Activated CD4-positive, alpha-beta T cell treated with anti-CD3 and anti-CD28 coated beads for 1 hour (primary cell): ENCODE data around the gene CEP120.
"Not testable (repeated sequence)": the region's sequence is repeated elsewhere in the genome, so short reads cannot be mapped to it uniquely, and the experiment has no call there.

Experiments used
- DNase-seq: peaks from one replicate; pipeline ENCODE4 v3.0.0-alpha.2; 2020

The CEP120 gene

GRCh38 chr5:123371575-123372179, 51.5 kb downstream of the CEP120 start:
- no peak for DNase-seq

DNA sequence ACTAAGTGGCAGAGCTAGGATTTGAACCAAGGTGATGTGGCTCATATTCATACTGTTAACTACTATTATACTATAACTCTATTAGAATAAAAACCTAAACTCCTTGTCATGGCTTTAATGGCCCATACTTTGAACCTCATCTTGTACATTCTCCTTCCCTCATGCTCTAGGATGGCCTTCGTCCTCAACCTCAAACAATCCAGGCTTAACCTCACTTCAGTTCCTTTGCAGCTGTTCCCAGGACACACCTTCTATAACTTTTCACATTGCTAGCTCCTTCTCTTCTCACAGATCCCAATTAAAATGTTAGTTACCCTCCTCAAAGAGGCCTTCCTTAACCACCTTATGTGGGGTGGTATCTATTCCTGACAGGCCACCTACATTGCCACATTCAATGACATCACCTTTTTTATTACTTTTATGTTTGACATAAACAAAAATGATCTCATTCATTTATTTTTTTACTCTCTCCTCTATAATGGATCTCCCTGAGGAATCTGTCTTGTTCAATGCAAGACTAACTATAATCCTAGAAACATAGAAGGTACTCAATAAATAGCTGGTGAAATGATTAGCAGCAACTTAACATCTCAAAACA, 53.7 kb downstream of the CEP120 start:
- no peak for DNase-seq

DNA sequence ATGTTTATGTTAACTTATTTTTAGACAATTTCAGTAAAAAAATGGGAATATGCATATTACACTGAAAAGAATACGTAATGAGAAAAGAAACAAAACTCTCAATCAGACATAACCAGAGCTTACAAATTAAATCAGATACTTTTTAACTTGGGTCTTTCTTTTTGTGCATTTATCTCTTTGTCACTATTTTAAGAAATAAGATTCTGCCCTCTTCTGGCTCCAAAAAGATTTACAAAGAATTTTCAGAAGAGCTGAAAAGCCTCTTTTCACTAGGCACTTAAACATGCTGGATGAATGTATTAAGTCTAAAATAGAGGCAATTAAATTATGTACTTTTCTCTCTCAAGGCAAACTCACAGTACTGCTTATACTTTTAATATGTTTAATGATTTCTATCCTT, 55.5 kb downstream of the CEP120 start:
- no peak for DNase-seq

GRCh38 chr5:123365156-123365555, 58.0 kb downstream of the CEP120 start:
- DNase-seq: no peak

- DNase-seq: no peak
Observed at GRCh38 chr5:123364441-123365155, 58.6 kb downstream of the CEP120 start.

DNA sequence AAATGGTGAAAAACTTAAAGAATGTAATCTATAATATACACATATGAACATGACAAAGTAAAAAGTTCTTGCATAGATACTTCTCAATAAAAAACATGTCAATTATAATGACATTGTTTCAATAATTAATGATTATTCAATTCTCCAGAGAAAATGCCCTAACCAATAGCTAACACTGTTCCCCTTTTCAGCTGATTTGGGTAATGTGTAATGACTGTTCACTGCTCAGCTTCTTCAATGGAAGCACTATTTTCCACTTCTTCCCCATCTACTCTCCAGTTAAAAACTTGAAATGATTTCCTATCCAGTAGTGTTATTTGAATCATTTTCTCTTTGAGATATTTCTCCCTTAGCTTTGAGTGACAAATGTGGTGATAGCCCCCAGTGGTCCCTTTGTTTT, 62.3 kb downstream of the CEP120 start:
- DNase-seq: no peak

DNA sequence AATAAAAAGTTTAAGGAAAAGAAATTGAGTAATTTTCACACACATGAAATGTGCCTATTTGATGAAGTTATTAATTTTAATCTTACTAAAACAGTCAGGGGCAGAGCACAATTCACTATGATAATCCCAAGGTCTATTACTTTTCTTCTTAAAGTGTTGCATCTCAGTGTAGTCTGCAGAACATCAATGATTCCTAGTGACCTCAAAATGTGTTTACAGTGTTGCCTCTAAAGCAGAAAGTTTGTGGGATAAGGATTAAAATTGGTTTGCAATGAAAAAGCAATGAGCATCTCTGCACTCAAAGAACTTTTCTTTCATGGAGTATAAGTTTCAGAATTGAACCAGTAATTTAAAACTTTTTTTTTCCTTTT, 63.0 kb downstream of the CEP120 start:
- no peak for DNase-seq

DNA sequence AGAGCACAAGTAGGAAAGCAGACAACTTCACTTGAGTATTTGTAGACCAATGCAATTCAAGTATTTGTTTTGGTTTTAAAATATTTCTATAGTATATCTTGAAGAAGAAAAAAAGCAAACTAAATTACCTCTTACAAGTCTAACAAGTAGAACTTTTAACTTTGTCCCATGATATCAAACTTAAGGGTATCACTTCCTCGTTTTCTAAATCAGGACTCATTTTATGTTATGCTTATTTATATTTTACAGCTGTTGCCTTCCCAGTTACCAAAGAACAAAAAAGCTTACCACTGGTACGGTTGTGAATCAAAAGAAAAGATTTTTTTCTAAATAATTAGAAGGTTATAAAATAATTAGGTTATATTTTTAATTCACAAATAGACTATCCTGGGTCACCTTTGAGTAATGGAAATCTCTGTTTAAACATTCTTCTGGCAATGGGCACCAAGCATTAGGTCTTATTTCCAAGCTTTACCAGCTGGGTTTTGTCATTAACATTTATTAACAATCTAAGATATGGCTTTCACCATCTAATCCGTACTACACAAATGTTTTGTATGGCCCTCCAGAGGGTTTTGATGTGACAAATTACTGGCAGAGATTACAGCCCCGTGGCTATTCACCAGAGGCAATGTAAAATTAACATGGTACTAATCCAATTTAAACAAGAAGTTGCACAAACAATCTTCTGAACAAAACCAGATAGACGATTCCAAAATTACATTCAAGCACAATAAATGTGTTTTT, 63.6 kb downstream of the CEP120 start:
- DNase-seq: no peak

GRCh38 chr5:123358751-123359150, 64.5 kb downstream of the CEP120 start:
- DNase-seq: no peak

DNA sequence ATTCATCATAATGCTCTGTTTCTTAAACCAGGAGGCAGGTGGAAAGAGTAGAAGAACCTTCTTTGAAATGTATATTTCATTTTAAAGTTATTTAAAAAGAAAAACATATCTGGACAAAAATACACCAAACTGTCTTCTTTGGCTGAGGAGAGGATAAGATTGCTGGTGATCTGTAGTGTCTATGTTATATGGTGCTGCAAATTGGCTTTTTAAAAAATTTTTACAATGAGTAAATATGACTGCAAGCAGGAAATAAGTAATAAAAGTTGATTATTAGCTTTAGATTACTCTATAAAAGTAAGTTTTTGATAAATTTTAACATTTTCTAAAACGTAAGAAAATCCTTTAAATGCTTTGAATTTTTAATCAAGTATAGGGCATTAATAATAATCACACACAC, 64.9 kb downstream of the CEP120 start:
- DNase-seq: no peak

GRCh38 chr5:123351820-123352219, 71.4 kb downstream of the CEP120 start:
- DNase-seq: no peak

GRCh38 chr5:123351240-123351639, 72.0 kb downstream of the CEP120 start:
- DNase-seq: no peak

DNA sequence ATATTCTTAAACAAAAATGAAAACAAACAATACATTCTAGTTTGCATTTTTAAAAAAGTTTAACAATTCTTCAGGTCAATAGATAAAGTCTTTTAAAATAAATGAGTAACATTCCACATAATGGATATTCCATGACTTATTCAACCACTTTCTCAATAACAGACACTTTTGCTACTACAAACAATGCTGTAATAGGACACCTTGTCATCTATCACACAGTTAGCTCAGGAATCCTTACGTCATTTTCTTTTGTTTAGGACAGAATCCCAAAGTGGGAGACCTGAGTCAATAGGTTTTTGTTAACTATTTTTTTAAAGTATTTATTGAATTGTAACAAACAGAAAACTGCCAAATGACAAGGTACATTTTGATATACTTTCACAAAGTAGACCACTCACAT, 72.5 kb downstream of the CEP120 start:
- DNase-seq: no peak

GRCh38 chr5:123344816-123345426, 78.3 kb downstream of the CEP120 start:
- no peak for DNase-seq

DNA sequence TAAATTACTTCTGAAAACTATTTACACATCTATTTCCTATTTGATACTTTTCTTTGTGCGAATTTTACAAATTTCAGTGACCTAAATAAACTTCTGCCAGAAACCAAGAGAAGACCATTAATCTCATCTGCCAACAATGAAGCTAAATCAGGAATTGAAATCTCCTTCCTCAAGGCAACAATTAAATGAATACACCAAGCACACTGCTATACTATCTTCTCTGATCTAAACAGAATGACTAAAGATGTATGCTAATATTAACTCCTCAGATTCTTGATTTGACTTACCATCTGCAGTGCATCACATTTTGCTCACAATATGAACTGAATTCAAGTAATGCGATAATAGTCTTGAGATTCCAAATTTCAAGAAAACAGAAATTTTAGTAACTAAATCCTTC, 82.3 kb downstream of the CEP120 start:
- no peak for DNase-seq

GRCh38 chr5:123308377-123308776, 114.8 kb downstream of the CEP120 start:
- not testable (repeated sequence) for DNase-seq

DNA sequence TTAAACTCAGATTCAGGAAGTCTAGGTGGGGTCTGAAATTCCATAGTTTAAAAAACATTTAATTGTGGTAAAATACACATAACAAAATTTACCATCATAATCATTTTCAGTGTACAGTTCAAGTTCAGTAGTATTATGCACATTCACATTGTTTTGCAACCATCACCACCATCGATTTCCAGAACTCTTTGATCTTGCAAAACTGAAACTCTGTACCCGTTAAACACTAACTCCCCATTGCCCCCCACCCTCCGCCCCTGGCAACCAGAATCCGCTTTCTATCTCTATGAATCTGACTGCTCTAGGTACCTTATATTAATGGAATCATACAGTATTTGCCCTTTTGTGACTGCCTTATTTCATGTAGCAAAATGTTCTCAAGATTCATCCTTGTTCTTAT, 117.5 kb downstream of the CEP120 start:
- no peak for DNase-seq

- DNase-seq: no peak
Observed at GRCh38 chr5:123304777-123305316, 118.4 kb downstream of the CEP120 start.

DNA sequence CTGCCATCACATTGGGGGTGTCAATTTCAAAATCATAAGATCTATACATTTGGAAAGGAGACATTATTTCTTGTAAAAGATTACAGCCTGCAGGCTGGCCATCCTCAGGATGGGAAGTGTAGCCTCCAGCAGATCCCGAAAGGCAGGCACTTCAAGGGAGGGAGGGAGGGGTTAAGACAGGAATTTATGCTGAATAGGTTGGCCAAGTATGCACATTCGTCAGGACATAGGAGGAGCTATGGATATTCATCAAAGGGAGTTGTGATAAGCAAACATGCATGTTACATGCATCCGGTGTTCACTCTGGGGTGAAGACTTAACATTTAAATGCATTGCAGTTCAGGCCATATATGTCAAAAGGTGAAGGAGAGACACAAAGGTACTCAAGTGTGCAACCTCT, 119.4 kb downstream of the CEP120 start:
- DNase-seq: no peak

GRCh38 chr5:123300266-123300665, 122.9 kb downstream of the CEP120 start:
- DNase-seq: no peak

- no peak for DNase-seq
Observed at GRCh38 chr5:123299136-123299535, 124.1 kb downstream of the CEP120 start.

DNA sequence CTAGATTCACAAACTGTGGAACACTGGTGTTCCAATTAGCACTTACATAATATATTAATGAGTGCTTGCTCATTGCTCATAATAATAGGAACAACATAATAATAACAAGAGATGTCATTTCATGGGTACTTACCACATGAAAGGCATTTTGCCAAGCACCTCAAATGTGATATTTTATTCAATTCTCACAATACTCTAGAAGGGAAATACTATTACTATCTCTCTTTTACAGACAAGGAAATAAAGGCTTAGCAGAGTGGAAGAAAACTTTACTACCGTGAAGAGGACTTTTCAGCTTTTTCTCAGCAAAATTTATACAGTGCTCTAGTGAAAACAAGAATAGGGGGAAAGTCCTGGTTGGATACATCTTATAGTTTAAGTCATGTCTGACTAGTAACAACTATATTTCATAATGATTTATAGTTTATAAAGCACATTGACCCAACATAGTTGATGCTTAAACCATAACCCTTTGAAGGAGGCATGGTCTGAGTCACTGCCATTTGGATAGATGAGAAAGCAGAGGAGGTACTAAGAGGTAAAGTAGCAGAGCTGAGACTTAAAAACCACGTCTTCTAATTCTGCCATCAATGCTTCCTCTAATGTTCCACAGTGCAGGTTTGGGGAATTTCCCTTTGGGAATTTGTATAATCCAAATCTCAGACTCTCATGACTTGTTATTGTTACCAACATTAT, 124.7 kb downstream of the CEP120 start:
- DNase-seq: no peak
